ENCODE measurements around the gene SYNPR.
"Not testable (repeated sequence)": the region's sequence is repeated elsewhere in the genome, so short reads cannot be mapped to it uniquely, and the experiment has no call there.

The SYNPR gene

DNA sequence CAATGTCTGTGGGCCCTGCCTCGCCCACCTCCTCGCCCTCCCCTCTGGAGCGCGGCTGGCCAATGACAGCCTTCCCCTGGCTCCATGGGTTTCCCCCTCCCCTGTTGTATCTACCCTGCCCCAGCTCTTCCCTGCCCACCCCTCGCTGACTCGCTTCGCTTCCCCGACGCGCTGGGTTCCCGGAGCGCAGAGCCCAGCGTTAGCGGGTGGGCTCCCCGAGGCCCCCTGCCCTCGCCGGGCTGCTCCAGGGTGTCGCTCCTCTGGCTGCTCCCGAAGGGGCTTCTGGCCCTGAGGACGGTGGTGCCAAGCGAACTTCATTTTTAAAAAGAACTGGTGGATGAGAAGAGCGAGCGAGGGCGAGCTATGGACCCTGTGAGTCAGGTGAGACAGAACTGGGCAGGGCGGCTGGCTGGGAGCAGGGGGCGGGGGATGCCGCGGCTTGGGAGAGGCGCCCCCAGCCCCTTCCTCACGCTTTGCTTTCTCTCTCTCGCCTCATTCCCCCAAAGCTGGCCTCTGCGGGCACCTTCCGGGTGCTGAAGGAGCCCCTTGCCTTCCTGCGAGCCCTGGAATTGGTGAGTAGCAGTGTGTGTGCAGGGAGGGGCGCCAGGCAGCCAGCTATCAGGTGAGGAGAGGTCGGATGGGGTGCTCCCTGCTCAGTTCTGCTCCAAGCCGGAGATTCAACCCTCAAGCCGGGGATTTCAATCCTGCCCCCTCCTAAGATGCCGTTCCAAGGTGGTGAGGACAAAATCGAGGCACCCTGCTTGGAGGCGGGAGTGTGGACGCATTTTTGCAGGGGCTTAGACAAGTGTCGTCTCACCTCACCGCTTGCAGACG, at the start of gene SYNPR:
Gene SYNPR, plus strand, starts transcription at position 138 of the 834 bp plus-strand sequence.
- Histone ChIP-seq H3K4me3 (ENCODE audit: low read depth, low read length) (peak within 1 kb of the TSS; percentile 67), H3K9ac (ENCODE audit: low read depth, low read length) (no peak within 1 kb of the TSS), H3K36me3 (ENCODE audit: control insufficient read depth, insufficient read depth, low read length) (no peaks in the 10 kb centered on the region), H3K4me1 (ENCODE audit: control insufficient read depth, insufficient read depth, low read length) (peaks cover 3% of the 10 kb centered on the region), H3K9me3 (ENCODE audit: control insufficient read depth, insufficient read depth, low read length) (no peaks in the 10 kb centered on the region), H3K27me3 (ENCODE audit: control insufficient read depth, insufficient read depth, low read length) (peaks cover 57% of the 10 kb centered on the region)

DNA sequence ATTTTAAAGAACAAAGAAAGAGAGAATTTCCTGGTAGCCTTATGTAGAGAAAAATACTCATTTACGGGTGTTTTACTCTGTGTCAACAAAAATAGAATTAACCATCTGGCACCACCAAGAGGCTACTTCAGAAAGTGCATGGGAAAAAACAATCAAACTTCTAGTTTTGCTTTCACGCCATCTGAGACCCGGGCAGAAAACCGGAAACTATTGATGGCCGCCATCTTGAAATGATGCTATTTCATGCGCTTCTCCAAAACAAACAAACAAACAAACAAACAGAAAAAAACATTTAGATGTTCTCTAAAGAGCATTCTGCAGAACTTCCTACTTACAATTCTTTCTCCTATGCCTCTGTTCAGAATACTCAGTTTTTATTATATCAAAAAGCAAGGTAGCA, 49.4 kb upstream of the SYNPR start:
- no peaks in the 10 kb centered on the region for H3K9me3 ChIP-seq (ENCODE audit: control insufficient read depth, insufficient read depth, low read length)
- H3K9ac ChIP-seq (ENCODE audit: low read depth, low read length), result no peak overlapping the region

DNA sequence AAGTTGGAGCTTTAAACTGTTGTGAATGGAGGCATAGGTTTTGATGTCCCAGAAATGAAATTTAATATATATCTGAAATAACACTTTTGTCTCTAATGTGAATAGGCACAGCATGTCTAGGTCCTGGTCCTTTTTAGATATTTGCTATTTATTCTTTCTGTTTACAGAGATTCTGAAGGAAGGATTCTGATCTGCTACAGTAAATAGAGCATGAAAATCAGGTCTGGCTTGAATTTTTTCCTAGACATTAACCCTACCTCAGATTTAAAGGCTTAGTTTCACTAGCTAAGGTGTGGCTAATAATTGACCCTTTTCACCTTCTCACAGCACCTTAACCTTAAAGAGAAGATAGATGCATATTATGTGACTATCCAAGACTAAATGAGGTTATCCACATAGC, 48.0 kb upstream of the SYNPR start:
- peaks cover 10% of the 10 kb centered on the region for H3K4me1 ChIP-seq (ENCODE audit: control insufficient read depth, insufficient read depth, low read length)
- H3K9me3 ChIP-seq (ENCODE audit: control insufficient read depth, insufficient read depth, low read length), result no peaks in the 10 kb centered on the region

More for the DNA sequence above, 49.4 kb upstream of the SYNPR start:
- Histone ChIP-seq H3K36me3 (ENCODE audit: control insufficient read depth, insufficient read depth, low read length) (no peaks in the 10 kb centered on the region), H3K4me3 (ENCODE audit: low read depth, low read length) (no peak overlapping the region), H3K27me3 (ENCODE audit: control insufficient read depth, insufficient read depth, low read length) (no peaks in the 10 kb centered on the region), H3K4me1 (ENCODE audit: control insufficient read depth, insufficient read depth, low read length) (peaks cover 10% of the 10 kb centered on the region)

DNA sequence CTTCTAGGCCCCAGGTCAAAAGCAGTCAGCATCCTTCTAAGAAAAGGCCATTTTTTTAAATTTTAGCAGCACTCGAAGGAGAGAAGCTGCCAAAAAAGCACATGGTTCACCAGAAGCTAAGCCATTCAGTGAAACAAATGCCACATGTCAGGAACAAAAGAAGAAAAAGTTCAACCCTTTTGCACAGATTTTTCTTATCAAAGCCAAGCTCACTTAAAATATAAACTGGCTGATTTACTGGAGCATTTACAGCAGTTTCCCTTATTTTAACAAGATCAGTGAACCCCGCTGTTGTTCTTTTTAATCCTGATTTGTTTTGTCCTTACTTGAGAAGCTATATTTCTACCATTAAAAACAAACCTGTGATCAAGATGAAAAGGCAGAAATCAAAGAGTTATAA, 46.5 kb upstream of the SYNPR start:
- H3K4me3 ChIP-seq (ENCODE audit: low read depth, low read length), result no peak overlapping the region
- no peaks in the 10 kb centered on the region for H3K9me3 ChIP-seq (ENCODE audit: control insufficient read depth, insufficient read depth, low read length)
- H3K27me3 ChIP-seq (ENCODE audit: control insufficient read depth, insufficient read depth, low read length), result no peaks in the 10 kb centered on the region
- peaks cover 10% of the 10 kb centered on the region for H3K4me1 ChIP-seq (ENCODE audit: control insufficient read depth, insufficient read depth, low read length)
- no peaks in the 10 kb centered on the region for H3K36me3 ChIP-seq (ENCODE audit: control insufficient read depth, insufficient read depth, low read length)
- H3K9ac ChIP-seq (ENCODE audit: low read depth, low read length), result no peak overlapping the region

More for the DNA sequence above, 48.0 kb upstream of the SYNPR start:
- Histone ChIP-seq H3K4me3 (ENCODE audit: low read depth, low read length) (no peak overlapping the region), H3K36me3 (ENCODE audit: control insufficient read depth, insufficient read depth, low read length) (no peaks in the 10 kb centered on the region), H3K9ac (ENCODE audit: low read depth, low read length) (no peak overlapping the region), H3K27me3 (ENCODE audit: control insufficient read depth, insufficient read depth, low read length) (no peaks in the 10 kb centered on the region)

DNA sequence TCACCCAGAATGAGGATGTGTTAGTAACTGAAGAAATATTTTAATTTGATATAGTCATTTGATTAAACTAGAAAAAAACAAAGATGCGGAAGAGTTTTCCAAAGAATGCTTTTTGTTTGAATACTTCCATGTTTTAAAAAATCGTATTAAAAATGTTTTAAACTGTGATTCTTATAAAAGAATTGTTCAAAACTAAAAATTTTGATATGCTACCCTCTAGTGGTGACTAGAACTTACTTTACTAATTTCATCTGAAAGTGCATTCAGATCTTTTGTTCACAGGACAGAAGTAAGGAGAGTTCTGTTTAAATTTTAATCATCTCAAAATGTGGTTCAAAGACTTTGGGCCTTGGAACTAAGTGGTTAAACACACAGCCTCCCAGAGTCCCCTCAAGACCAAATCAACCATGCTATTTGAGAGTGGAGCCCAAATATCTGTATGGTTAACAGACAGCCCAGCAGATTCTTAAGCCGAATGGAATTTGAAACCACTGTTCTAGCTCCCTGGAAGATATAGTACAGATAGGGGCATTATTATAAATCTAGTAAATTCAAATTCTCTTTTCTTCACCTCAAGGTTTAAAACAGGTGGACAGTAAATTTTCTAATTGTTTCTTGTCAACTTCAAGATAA, 45.2 kb upstream of the SYNPR start:
- Histone ChIP-seq H3K4me3 (ENCODE audit: low read depth, low read length) (no peak overlapping the region), H3K36me3 (ENCODE audit: control insufficient read depth, insufficient read depth, low read length) (no peaks in the 10 kb centered on the region), H3K9me3 (ENCODE audit: control insufficient read depth, insufficient read depth, low read length) (no peaks in the 10 kb centered on the region)

DNA sequence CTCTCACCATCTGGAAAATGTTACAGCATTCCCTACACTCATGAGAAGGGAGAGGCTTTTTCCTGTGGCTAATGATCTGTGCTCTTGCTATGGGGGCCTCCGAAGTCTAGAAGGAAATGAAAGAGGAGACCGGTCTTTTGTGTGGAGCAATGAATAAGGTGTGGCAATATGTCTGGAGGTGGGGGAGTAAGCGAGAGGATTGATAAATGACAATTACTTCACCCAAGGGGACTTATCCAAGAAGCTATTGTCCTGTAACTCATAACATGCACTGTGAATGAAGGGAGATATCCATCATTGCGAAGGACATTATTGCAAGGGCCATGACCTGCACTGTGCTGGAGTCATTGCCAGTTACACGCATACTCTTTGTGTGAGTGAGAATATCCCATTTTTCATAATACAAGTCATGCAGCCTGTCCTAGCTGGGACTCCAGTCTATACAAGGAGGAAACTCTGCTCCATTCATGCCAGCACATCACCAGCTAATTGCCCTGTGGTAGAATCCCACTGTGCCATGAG, 37.7 kb upstream of the SYNPR start:
- H3K4me1 ChIP-seq (ENCODE audit: control insufficient read depth, insufficient read depth, low read length), result no peaks in the 10 kb centered on the region
- H3K27me3 ChIP-seq (ENCODE audit: control insufficient read depth, insufficient read depth, low read length), result no peaks in the 10 kb centered on the region
- no peaks in the 10 kb centered on the region for H3K36me3 ChIP-seq (ENCODE audit: control insufficient read depth, insufficient read depth, low read length)
- no peaks in the 10 kb centered on the region for H3K9me3 ChIP-seq (ENCODE audit: control insufficient read depth, insufficient read depth, low read length)
- H3K9ac ChIP-seq (ENCODE audit: low read depth, low read length), result no peak overlapping the region
- H3K4me3 ChIP-seq (ENCODE audit: low read depth, low read length), result no peak overlapping the region

More for the DNA sequence above, 45.2 kb upstream of the SYNPR start:
- Histone ChIP-seq H3K9ac (ENCODE audit: low read depth, low read length) (no peak overlapping the region), H3K4me1 (ENCODE audit: control insufficient read depth, insufficient read depth, low read length) (peaks cover 6% of the 10 kb centered on the region), H3K27me3 (ENCODE audit: control insufficient read depth, insufficient read depth, low read length) (no peaks in the 10 kb centered on the region)

DNA sequence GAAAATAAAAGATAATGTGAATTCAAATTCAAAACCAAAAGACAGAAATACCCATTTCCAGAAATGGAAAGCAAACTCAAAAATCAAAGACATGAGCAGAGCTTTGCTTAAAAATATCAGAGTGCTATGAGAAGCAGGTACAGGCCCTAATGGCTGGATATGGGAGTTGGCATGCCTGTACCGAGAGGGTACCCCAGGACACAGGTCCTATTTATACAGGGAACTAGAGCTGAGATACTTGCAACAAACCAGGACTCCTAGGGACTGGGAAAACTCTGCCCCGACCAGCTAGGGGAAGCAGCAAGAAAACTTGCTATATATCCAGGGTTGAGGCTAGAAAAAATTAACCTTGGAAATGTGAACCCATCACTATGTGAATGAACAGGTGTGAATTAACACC, 36.0 kb upstream of the SYNPR start:
- H3K9me3 ChIP-seq (ENCODE audit: control insufficient read depth, insufficient read depth, low read length), result no peaks in the 10 kb centered on the region
- no peak overlapping the region for H3K4me3 ChIP-seq (ENCODE audit: low read depth, low read length)
- no peaks in the 10 kb centered on the region for H3K4me1 ChIP-seq (ENCODE audit: control insufficient read depth, insufficient read depth, low read length)
- no peaks in the 10 kb centered on the region for H3K36me3 ChIP-seq (ENCODE audit: control insufficient read depth, insufficient read depth, low read length)
- H3K9ac ChIP-seq (ENCODE audit: low read depth, low read length), result no peak overlapping the region
- H3K27me3 ChIP-seq (ENCODE audit: control insufficient read depth, insufficient read depth, low read length), result no peaks in the 10 kb centered on the region

DNA sequence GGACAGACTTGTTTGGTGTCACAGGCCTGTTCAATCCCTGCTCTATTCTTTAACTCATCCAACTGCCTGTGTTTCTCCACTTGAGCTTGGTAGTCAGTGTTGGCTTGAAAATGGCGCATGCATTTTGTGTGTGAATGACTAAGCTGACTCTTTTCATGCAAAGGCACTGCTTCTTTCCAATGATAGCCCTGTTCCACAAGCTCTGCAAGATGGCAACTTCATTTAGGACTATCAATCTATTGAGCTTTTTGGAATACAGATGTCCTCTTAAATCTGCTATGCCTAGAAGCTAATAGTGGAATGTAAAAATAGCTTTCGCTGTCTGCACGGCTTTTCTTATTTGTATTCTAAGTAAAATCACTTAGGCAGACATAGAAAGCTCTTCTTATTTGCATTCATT, 33.6 kb upstream of the SYNPR start:
- H3K36me3 ChIP-seq (ENCODE audit: control insufficient read depth, insufficient read depth, low read length), result no peaks in the 10 kb centered on the region
- no peaks in the 10 kb centered on the region for H3K27me3 ChIP-seq (ENCODE audit: control insufficient read depth, insufficient read depth, low read length)
- H3K4me3 ChIP-seq (ENCODE audit: low read depth, low read length), result no peak overlapping the region
- no peak overlapping the region for H3K9ac ChIP-seq (ENCODE audit: low read depth, low read length)
- H3K4me1 ChIP-seq (ENCODE audit: control insufficient read depth, insufficient read depth, low read length), result no peaks in the 10 kb centered on the region
- no peaks in the 10 kb centered on the region for H3K9me3 ChIP-seq (ENCODE audit: control insufficient read depth, insufficient read depth, low read length)

DNA sequence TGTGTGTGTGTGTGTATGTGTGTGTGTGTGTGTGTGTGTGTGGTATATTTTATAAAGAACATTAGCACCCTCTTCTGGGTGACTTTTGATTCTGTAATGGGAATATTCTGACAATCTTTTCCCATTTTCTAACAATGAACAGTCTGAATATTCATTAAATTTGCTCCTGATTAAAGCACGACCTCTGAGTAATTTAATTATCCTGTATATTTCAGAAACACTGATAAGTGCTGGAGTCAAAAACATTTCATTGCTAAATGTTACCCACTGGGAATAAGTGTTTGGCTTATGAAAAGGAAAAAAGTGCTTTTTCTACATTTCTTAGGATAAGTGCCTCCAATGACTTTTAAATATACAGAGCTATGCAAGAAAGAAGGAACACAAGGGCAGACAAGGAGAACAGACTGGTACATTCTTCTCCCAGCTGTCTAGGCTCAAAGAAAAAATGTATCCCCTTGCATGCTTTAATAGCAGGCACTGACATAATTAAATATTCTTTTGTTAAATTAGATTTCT, 32.3 kb upstream of the SYNPR start:
- Histone ChIP-seq H3K4me1 (ENCODE audit: control insufficient read depth, insufficient read depth, low read length) (no peaks in the 10 kb centered on the region), H3K36me3 (ENCODE audit: control insufficient read depth, insufficient read depth, low read length) (no peaks in the 10 kb centered on the region), H3K9me3 (ENCODE audit: control insufficient read depth, insufficient read depth, low read length) (no peaks in the 10 kb centered on the region), H3K9ac (ENCODE audit: low read depth, low read length) (no peak overlapping the region), H3K27me3 (ENCODE audit: control insufficient read depth, insufficient read depth, low read length) (no peaks in the 10 kb centered on the region), H3K4me3 (ENCODE audit: low read depth, low read length) (no peak overlapping the region)

DNA sequence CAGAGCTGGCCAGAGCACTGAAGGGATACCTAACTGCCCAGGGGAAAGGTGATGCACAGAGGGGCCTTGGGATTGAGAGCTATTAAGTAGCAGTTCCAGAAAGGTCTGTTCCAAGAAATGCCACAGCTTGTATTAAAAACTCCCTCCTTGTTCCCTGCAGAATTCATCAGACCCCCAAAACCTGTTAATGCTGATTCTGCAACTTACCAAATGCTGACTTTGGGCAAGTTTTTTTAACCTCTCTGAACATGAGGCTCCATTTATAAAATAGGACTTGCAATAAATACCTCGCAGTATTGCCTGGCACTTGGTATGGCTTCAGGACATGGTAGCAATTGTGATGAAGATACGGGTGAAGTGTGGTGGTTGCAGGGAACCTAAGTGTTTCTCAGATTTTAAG, 30.1 kb upstream of the SYNPR start:
- Histone ChIP-seq H3K9ac (ENCODE audit: low read depth, low read length) (no peak overlapping the region), H3K4me3 (ENCODE audit: low read depth, low read length) (no peak overlapping the region), H3K36me3 (ENCODE audit: control insufficient read depth, insufficient read depth, low read length) (no peaks in the 10 kb centered on the region), H3K4me1 (ENCODE audit: control insufficient read depth, insufficient read depth, low read length) (no peaks in the 10 kb centered on the region), H3K27me3 (ENCODE audit: control insufficient read depth, insufficient read depth, low read length) (no peaks in the 10 kb centered on the region), H3K9me3 (ENCODE audit: control insufficient read depth, insufficient read depth, low read length) (no peaks in the 10 kb centered on the region)

DNA sequence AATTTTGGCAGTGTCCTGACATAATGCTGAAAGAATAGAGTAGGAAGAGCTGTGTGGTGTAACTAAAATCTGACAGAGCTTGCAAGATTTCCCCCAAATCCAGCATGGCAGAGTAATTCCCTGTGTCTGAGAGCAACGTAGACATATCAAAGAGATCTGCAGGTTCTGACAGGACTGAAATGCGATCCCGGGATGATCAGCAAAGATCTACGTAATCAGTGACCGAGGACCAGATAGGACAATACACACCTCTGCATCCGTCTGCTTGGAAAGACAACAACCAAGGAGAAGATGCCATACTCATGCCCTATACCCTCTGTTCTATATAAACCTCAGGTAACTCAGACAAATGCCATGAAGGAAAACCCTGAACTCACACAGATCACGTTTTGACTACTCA, 26.6 kb upstream of the SYNPR start:
- Histone ChIP-seq H3K36me3 (ENCODE audit: control insufficient read depth, insufficient read depth, low read length) (no peaks in the 10 kb centered on the region), H3K27me3 (ENCODE audit: control insufficient read depth, insufficient read depth, low read length) (no peaks in the 10 kb centered on the region), H3K9ac (ENCODE audit: low read depth, low read length) (no peak overlapping the region), H3K9me3 (ENCODE audit: control insufficient read depth, insufficient read depth, low read length) (no peaks in the 10 kb centered on the region), H3K4me1 (ENCODE audit: control insufficient read depth, insufficient read depth, low read length) (no peaks in the 10 kb centered on the region), H3K4me3 (ENCODE audit: low read depth, low read length) (no peak overlapping the region)

DNA sequence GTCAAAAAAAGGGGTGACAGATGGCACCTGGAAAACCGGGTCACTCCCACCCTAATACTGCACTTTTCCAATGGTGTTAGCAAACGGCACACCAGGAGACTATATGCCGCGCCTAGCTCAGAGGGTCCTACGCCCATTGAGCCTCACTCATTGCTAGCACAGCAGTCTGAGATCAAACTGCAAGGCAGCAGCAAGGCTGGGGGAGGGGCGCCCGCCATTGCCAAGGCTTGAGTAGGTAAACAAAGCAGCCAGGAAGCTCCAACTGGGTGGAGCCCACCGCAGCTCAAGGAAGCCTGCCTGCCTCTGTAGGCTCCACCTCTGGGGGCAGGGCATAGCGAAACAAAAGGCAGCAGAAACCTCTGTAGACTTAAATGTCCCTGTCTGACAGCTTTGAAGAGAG, 22.3 kb upstream of the SYNPR start:
- not testable (repeated sequence) for H3K4me3 ChIP-seq (ENCODE audit: low read depth, low read length); H3K9ac ChIP-seq (ENCODE audit: low read depth, low read length); H3K9me3 ChIP-seq (ENCODE audit: control insufficient read depth, insufficient read depth, low read length); H3K4me1 ChIP-seq (ENCODE audit: control insufficient read depth, insufficient read depth, low read length); H3K27me3 ChIP-seq (ENCODE audit: control insufficient read depth, insufficient read depth, low read length); H3K36me3 ChIP-seq (ENCODE audit: control insufficient read depth, insufficient read depth, low read length)
